HCT116 (cell line): Measurements from ENCODE around the gene IFI16.

Experiments used
- CTCF ChIP-seq, 3 experiments: fragments of 200-600 bp in 1 of 3; sonication (generic) in 1 of 3; IDR thresholded peaks in 2 of 3; conservative IDR thresholded peaks in 1 of 3; 2 replicates each; pipeline ENCODE4 v1.5.1; 2012 to 2017; ENCODE audit warnings: low read depth in 2 of 3, low read length in 2 of 3, antibody characterized with exemption in 1 of 3, borderline replicate concordance in 1 of 3, control low read depth in 1 of 3, mild to moderate bottlenecking in 1 of 3, mixed read lengths in 1 of 3, mixed run types in 1 of 3, moderate library complexity in 1 of 3; ENCODE audit not compliant: insufficient read depth in 1 of 3
- POLR2AphosphoS5 ChIP-seq: IDR thresholded peaks from 2 replicates; pipeline ENCODE4 v1.6.1; 2011; ENCODE audit warnings: mild to moderate bottlenecking, low read depth, low read length, moderate library complexity
- SIN3A ChIP-seq: IDR thresholded peaks from 2 replicates; pipeline ENCODE4 v1.6.1; 2012; ENCODE audit warnings: low read depth
- ZNF274 ChIP-seq: fragments of 200-500 bp; sonication (Bioruptor generic); IDR thresholded peaks from 2 replicates; pipeline ENCODE4 v1.6.1; 2014; ENCODE audit warnings: mild to moderate bottlenecking, low read depth, low read length, inconsistent platforms

GRCh38 chr1:159000070-159000409, 9.7 kb upstream of the IFI16 start:
- TF ChIP-seq POLR2AphosphoS5, result no peak
- TF ChIP-seq CTCF (IDR thresholded peaks at IDR 0.05 in 2 of 3, conservative IDR thresholded peaks at IDR 0.05 in 1 of 3; ENCODE audit: borderline replicate concordance in 1 of 3, insufficient read depth in 1 of 3, low read depth in 2 of 3, low read length in 2 of 3), result no peak
- no peak for TF ChIP-seq ZNF274
- TF ChIP-seq SIN3A, result no peak
